Gastroesophageal sphincter (tissue), 4 donors: ENCODE results near the gene HSPA9. TPM values are rescaled to one million over a fixed set of nuclear protein-coding genes. Genes with fewer than 3 reads are reported as not detected.

Source experiments
- ATAC-seq: fragments of 150-250 bp; one replicate; pipeline ENCODE4 v1.9.1; 2016; ENCODE audit warnings: mild to moderate bottlenecking, moderate library complexity
- H3K27ac ChIP-seq, 4 donors: fragments of 200-600 bp; sonication (generic) in 3 of 4; 1 replicate in 3 of 4; 2 replicates in 1 of 4; pipeline ENCODE4 v1.5.1; 2016 to 2019
- H3K27me3 ChIP-seq: fragments of 200-600 bp; sonication (generic); one replicate; pipeline ENCODE4 v1.5.1; 2019
- H3K36me3 ChIP-seq, 2 donors: fragments of 200-600 bp; sonication (generic); one replicate each; pipeline ENCODE4 v1.5.1; 2019; ENCODE audit warnings: control low read depth in 1 of 2
- H3K4me1 ChIP-seq, 3 donors: fragments of 200-600 bp; sonication (generic); 1 replicate in 2 of 3; 2 replicates in 1 of 3; pipeline ENCODE4 v1.5.1; 2016 to 2019; ENCODE audit warnings: control low read depth in 2 of 3
- H3K4me3 ChIP-seq, 2 donors: fragments of 200-600 bp; sonication (generic); one replicate each; pipeline ENCODE4 v1.5.1; 2019; ENCODE audit warnings: mild to moderate bottlenecking in 1 of 2, moderate library complexity in 1 of 2
- H3K9me3 ChIP-seq, 3 donors: fragments of 200-600 bp; sonication (generic); one replicate each; pipeline ENCODE4 v1.5.1; 2017 to 2019; ENCODE audit warnings: control low read depth in 2 of 3
- CTCF ChIP-seq, 4 experiments: fragments of 200-600 bp in 2 of 4; fragments of 450-650 bp in 2 of 4; sonication (generic) in 1 of 4; IDR thresholded peaks; one replicate each; pipeline ENCODE4 v1.5.1; 2017 to 2019; ENCODE audit warnings: antibody characterized with exemption in 4 of 4, mild to moderate bottlenecking in 2 of 4, moderate library complexity in 2 of 4
- EP300 ChIP-seq: sonication (generic); formaldehyde crosslinking; IDR thresholded peaks from one replicate; pipeline ENCODE4 v1.6.1; 2017; ENCODE audit warnings: antibody characterized with exemption, mild to moderate bottlenecking
- POLR2A ChIP-seq, 2 donors: fragments of 450-650 bp; IDR thresholded peaks; one replicate each; pipeline ENCODE4 v1.6.1; 2017; ENCODE audit warnings: antibody characterized with exemption in 2 of 2, mild to moderate bottlenecking in 2 of 2, moderate library complexity in 1 of 2
- POLR2AphosphoS5 ChIP-seq: sonication (generic); formaldehyde crosslinking; IDR thresholded peaks from one replicate; pipeline ENCODE4 v1.6.1; 2017; ENCODE audit warnings: antibody characterized with exemption
- whole genome bisulfite sequencing, 2 donors: methylation state at CpG; one replicate each; pipeline ENCODE4 v1.1.5; 2018; ENCODE audit warnings: low coverage in 1 of 2; 5-methylcytosine and 5-hydroxymethylcytosine counted together
- total RNA-seq, 4 donors: library from RNA; depleted of rRNA; stranded (reverse); fragments of >200 nt; gene quantifications; one replicate each; pipeline ENCODE4 v1.1.0, GENCODE V29; 2016

Gene HSPA9
- total RNA-seq, 4 donors from 2014 or later = 201 to 367 (median 267) TPM

- peaks cover 22 to 100% of the 10 kb centered on the region in 2 donors for H3K36me3 ChIP-seq
- WGBS, 2 donors = 57 to 81% methylated on average over 2 to 3 of the region's 3 CpGs
Observed at GRCh38 chr5:138563340-138564118, 11.7 kb downstream of the HSPA9 start.

GRCh38 chr5:138560971-138561370 lies 14.2 kb downstream of the HSPA9 start:
- no peak for TF ChIP-seq POLR2AphosphoS5
- no peak for TF ChIP-seq POLR2A (IDR thresholded peaks at IDR 0.05)
- no peak for TF ChIP-seq CTCF (IDR thresholded peaks at IDR 0.05)
- no peak for TF ChIP-seq EP300
- no peak overlapping the region for H3K4me3 ChIP-seq
- 84 to 91% methylated on average over 4 to 6 of the region's 6 CpGs for WGBS, 2 donors
- H3K27me3 ChIP-seq = no peaks in the 10 kb centered on the region
- no peak overlapping the region for H3K27ac ChIP-seq
- no peak for ATAC-seq
- H3K9me3 ChIP-seq = no peaks in the 10 kb centered on the region
- peaks cover 27 to 100% of the 10 kb centered on the region in 2 donors for H3K36me3 ChIP-seq
- peaks cover 0 to 11% (median 0%) of the 10 kb centered on the region in 3 donors for H3K4me1 ChIP-seq

More at GRCh38 chr5:138563340-138564118, 11.7 kb downstream of the HSPA9 start:
- TF ChIP-seq EP300 = no peak
- TF ChIP-seq CTCF (IDR thresholded peaks at IDR 0.05) = no peak
- TF ChIP-seq POLR2AphosphoS5 = no peak
- no peak for TF ChIP-seq POLR2A (IDR thresholded peaks at IDR 0.05)
- no peaks in the 10 kb centered on the region for H3K9me3 ChIP-seq
- no peaks in the 10 kb centered on the region for H3K27me3 ChIP-seq
- peaks cover 0 to 11% (median 0%) of the 10 kb centered on the region in 3 donors for H3K4me1 ChIP-seq
- H3K4me3 ChIP-seq = no peak overlapping the region
- no peak for ATAC-seq
- H3K27ac ChIP-seq = no peak overlapping the region

- H3K4me3 ChIP-seq = no peak overlapping the region
- WGBS, 2 donors = 89 to 96% methylated on average over 5 to 6 of the region's 7 CpGs
- H3K4me1 ChIP-seq = peaks cover 0 to 11% (median 0%) of the 10 kb centered on the region in 3 donors
- H3K9me3 ChIP-seq = no peaks in the 10 kb centered on the region
- ATAC-seq = no peak
- no peaks in the 10 kb centered on the region for H3K27me3 ChIP-seq
- TF ChIP-seq CTCF (IDR thresholded peaks at IDR 0.05) = no peak
- no peak for TF ChIP-seq EP300
- TF ChIP-seq POLR2AphosphoS5 = no peak
- TF ChIP-seq POLR2A (IDR thresholded peaks at IDR 0.05) = no peak
- H3K36me3 ChIP-seq = peaks cover 27 to 100% of the 10 kb centered on the region in 2 donors
- no peak overlapping the region for H3K27ac ChIP-seq
Observed at GRCh38 chr5:138559937-138560336, 15.3 kb downstream of the HSPA9 start.

GRCh38 chr5:138557677-138558076 lies 17.5 kb downstream of the HSPA9 start:
- TF ChIP-seq POLR2A (IDR thresholded peaks at IDR 0.05) (no peak), EP300 (no peak), POLR2AphosphoS5 (no peak), CTCF (IDR thresholded peaks at IDR 0.05) (no peak)
- no peaks in the 10 kb centered on the region for H3K4me1 ChIP-seq

GRCh38 chr5:138554143-138554542 lies 21.1 kb downstream of the HSPA9 start:
- no peak for TF ChIP-seq CTCF (IDR thresholded peaks at IDR 0.05)
- no peak for TF ChIP-seq EP300
- TF ChIP-seq POLR2AphosphoS5 = no peak
- TF ChIP-seq POLR2A (IDR thresholded peaks at IDR 0.05) = no peak
- Histone ChIP-seq H3K4me3 (no peak overlapping the region), H3K36me3 (peaks cover 10 to 69% of the 10 kb centered on the region in 2 donors), H3K27me3 (no peaks in the 10 kb centered on the region), H3K27ac (no peak overlapping the region), H3K9me3 (no peaks in the 10 kb centered on the region), H3K4me1 (peaks cover 0 to 4% (median 0%) of the 10 kb centered on the region in 3 donors)
- ATAC-seq = no peak
- 60 to 82% methylated on average over 1 of the region's 1 CpG for WGBS, 2 donors

More at GRCh38 chr5:138557677-138558076, 17.5 kb downstream of the HSPA9 start:
- no peak overlapping the region for H3K4me3 ChIP-seq
- H3K9me3 ChIP-seq = no peaks in the 10 kb centered on the region
- H3K36me3 ChIP-seq = peaks cover 27 to 100% of the 10 kb centered on the region in 2 donors
- no peaks in the 10 kb centered on the region for H3K27me3 ChIP-seq
- WGBS, 2 donors = 60 to 75% methylated on average over 2 of the region's 2 CpGs
- ATAC-seq = no peak
- H3K27ac ChIP-seq = peak overlapping the region in 1 of 4 donors; percentile 6
